ENCODE measurements around the gene DDX56. TPM values are rescaled to one million over a fixed set of nuclear protein-coding genes. Genes with fewer than 3 reads are reported as not detected.
A peak's percentile ranks its signal among the peaks of the same experiment; 100 is the strongest.

Gene DDX56
- total RNA-seq, 1 experiment from 2014 or later = 83.1 TPM

DNA sequence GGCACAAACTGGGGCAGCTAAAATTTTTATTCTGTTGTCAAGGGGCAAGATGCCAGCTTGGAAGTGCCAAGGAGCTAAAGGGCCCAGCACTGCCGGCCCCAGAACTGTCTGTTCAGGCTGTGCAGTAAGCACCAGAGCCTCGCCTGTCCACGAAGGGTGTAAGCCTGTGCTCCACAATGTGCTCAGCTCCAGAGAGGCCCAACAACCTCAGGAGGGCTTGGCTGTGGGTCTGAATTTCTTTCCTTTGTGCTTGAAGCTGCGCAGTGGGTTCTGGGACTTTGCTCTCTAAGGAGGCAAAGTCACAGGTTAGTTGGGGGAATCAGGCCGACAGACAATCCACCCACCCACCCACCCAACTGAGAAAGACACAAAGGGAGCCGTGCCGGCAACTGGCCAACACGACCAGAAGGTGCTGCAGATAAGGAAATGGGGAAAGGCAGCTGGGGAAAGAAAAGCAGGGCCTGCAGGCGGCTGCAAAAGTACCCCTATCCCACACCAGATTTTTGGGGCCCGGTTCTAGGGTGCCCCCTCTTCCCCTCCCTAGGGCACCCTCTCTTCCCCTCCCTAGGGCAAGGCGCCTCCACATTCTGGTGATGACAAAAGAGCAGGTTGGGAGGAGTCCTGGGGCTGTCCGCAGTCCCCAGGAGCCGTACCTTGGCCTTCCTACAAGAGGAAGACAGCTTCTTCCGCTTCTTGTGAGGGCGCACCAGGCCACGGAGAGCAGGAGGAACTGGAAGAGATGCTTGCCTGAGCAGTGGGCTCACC, 7.7 kb downstream of the DDX56 start:
- Mint-ChIP-seq H3K27me3 (ENCODE audit: low read depth) (no peaks in the 10 kb centered on the region), H3K4me3 (no peak overlapping the region), H3K27ac (peak overlapping the region; percentile 55; the same call in 1 of the 2 replicates), H3K9me3 (no peaks in the 10 kb centered on the region), H3K4me1 (no peaks in the 10 kb centered on the region), H3K36me3 (peaks cover 56% of the 10 kb centered on the region)
- ATAC-seq (peak; percentile 49), DNase-seq (ENCODE audit: low spot score) (no peak)
- CTCF ChIA-PET = interaction anchor here (0.6 to 2.8 kb wide), 39 partner anchors 8 to 523 kb away, joined by 3 to 33 read pairs (median 4); partner anchors contain the start of genes DDX56, NACAD, OGDH and TMED4
- POLR2A ChIA-PET = interaction anchor here (0.9 to 1.0 kb wide), 2 partner anchors 8 to 351 kb away, joined by 3 to 4 read pairs; partner anchors contain the start of gene DDX56
- TF ChIP-seq, protein P1, sequence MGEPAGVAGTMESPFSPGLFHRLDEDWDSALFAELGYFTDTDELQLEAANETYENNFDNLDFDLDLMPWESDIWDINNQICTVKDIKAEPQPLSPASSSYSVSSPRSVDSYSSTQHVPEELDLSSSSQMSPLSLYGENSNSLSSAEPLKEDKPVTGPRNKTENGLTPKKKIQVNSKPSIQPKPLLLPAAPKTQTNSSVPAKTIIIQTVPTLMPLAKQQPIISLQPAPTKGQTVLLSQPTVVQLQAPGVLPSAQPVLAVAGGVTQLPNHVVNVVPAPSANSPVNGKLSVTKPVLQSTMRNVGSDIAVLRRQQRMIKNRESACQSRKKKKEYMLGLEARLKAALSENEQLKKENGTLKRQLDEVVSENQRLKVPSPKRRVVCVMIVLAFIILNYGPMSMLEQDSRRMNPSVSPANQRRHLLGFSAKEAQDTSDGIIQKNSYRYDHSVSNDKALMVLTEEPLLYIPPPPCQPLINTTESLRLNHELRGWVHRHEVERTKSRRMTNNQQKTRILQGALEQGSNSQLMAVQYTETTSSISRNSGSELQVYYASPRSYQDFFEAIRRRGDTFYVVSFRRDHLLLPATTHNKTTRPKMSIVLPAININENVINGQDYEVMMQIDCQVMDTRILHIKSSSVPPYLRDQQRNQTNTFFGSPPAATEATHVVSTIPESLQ (CRISPR knock-in tag; IDR thresholded peaks at IDR 0.05) = no peak
- TF ChIP-seq NFE2L1 (CRISPR knock-in tag; IDR thresholded peaks at IDR 0.05) = no peak
- no peak for TF ChIP-seq JAZF1 (CRISPR knock-in tag; IDR thresholded peaks at IDR 0.05)
- TF ChIP-seq NR2C2 (CRISPR knock-in tag; IDR thresholded peaks at IDR 0.05) = no peak
- TF ChIP-seq TP53 (CRISPR knock-in tag; IDR thresholded peaks at IDR 0.05) = no peak
- TF ChIP-seq IRF2 (CRISPR knock-in tag; IDR thresholded peaks at IDR 0.05; ENCODE audit: borderline replicate concordance, low read depth) = no peak
- TF ChIP-seq ZNF121 (CRISPR knock-in tag; IDR thresholded peaks at IDR 0.05) = no peak
- TF ChIP-seq, protein P2, sequence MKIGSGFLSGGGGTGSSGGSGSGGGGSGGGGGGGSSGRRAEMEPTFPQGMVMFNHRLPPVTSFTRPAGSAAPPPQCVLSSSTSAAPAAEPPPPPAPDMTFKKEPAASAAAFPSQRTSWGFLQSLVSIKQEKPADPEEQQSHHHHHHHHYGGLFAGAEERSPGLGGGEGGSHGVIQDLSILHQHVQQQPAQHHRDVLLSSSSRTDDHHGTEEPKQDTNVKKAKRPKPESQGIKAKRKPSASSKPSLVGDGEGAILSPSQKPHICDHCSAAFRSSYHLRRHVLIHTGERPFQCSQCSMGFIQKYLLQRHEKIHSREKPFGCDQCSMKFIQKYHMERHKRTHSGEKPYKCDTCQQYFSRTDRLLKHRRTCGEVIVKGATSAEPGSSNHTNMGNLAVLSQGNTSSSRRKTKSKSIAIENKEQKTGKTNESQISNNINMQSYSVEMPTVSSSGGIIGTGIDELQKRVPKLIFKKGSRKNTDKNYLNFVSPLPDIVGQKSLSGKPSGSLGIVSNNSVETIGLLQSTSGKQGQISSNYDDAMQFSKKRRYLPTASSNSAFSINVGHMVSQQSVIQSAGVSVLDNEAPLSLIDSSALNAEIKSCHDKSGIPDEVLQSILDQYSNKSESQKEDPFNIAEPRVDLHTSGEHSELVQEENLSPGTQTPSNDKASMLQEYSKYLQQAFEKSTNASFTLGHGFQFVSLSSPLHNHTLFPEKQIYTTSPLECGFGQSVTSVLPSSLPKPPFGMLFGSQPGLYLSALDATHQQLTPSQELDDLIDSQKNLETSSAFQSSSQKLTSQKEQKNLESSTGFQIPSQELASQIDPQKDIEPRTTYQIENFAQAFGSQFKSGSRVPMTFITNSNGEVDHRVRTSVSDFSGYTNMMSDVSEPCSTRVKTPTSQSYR (CRISPR knock-in tag; IDR thresholded peaks at IDR 0.05) = no peak

DNA sequence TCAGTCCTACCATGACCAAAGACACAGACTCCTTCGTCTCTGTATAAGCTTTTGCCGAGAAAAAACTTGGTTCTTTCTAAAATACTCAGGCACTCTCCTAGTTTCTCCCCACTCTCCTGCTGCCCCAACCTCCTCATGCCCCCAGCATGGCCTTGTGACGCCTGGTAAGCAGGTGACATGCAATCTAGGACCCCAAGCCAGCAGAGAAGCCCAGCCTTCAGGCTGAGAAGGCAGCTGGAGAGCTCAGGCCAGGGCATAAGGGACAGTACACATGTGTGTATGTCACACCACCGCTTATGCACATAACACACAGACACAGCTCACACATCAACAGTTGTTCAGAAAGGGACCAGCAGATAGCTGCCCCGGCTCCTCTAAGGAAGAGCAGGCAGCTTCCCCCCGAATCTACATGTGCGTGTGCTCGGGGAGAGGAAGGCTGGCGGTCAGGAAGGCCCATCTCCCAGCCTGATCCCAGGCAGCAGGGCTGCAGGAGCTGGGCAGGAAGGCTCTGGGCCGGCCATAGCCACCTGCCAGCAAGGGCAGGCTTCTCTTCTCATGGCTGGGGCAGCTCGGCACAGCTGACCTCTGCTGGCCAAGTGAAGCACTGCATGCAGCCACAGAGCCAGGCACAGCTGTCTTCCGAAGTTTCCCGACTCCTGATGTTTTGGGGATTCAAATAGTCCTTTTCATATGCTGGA, 8.5 kb downstream of the DDX56 start:
- CTCF ChIA-PET = interaction anchor here (0.6 to 2.8 kb wide), 43 partner anchors 9 to 524 kb away, joined by 3 to 33 read pairs (median 4); partner anchors contain the start of genes DDX56, NACAD, OGDH and TMED4
- DNase-seq (ENCODE audit: low spot score) (peak; percentile 80), ATAC-seq (peak; percentile 87)
- peak overlapping the region; percentile 64; the same call in 1 of the 2 replicates for H3K27ac Mint-ChIP-seq
- no peaks in the 10 kb centered on the region for H3K4me1 Mint-ChIP-seq
- peaks cover 48% of the 10 kb centered on the region for H3K36me3 Mint-ChIP-seq
- H3K9me3 Mint-ChIP-seq = no peaks in the 10 kb centered on the region
- no peak overlapping the region for H3K4me3 Mint-ChIP-seq
- no peak for TF ChIP-seq SMAD4 (CRISPR knock-in tag; IDR thresholded peaks at IDR 0.05)
- peak; percentile 19; the same call in 1 of the 2 replicates for TF ChIP-seq GABPB1 (CRISPR knock-in tag; IDR thresholded peaks at IDR 0.05)
- TF ChIP-seq, protein P3, sequence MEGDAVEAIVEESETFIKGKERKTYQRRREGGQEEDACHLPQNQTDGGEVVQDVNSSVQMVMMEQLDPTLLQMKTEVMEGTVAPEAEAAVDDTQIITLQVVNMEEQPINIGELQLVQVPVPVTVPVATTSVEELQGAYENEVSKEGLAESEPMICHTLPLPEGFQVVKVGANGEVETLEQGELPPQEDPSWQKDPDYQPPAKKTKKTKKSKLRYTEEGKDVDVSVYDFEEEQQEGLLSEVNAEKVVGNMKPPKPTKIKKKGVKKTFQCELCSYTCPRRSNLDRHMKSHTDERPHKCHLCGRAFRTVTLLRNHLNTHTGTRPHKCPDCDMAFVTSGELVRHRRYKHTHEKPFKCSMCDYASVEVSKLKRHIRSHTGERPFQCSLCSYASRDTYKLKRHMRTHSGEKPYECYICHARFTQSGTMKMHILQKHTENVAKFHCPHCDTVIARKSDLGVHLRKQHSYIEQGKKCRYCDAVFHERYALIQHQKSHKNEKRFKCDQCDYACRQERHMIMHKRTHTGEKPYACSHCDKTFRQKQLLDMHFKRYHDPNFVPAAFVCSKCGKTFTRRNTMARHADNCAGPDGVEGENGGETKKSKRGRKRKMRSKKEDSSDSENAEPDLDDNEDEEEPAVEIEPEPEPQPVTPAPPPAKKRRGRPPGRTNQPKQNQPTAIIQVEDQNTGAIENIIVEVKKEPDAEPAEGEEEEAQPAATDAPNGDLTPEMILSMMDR (IDR thresholded peaks at IDR 0.05) = peak; percentile 95
- POLR2A ChIA-PET = interaction anchor here (0.9 to 1.0 kb wide), 2 partner anchors 9 to 351 kb away, joined by 3 to 4 read pairs; partner anchors contain the start of gene DDX56
- H3K27me3 Mint-ChIP-seq (ENCODE audit: low read depth) = no peaks in the 10 kb centered on the region

DNA sequence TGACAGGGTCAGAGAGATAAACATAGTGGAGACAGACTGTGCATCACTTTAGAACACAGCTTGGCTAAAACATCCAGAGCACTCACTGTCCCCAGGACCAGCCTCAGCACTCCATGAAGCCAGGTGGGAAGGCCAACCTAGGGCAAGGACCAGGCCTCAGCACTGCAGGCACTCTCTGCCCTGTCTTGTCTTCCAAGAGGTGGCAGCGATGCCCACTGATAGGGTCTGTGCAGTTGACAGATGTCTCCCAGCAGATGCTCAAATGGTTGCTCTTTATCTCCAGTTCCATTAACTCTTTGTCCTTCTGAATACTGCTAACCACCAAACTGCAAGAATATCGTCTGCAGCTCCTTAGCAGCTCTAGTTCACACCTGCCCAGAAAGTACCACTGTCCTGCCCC, 9.1 kb downstream of the DDX56 start:
- ATAC-seq (no peak), DNase-seq (ENCODE audit: low spot score) (no peak)
- Mint-ChIP-seq H3K36me3 (peaks cover 43% of the 10 kb centered on the region), H3K9me3 (no peaks in the 10 kb centered on the region), H3K27ac (no peak overlapping the region), H3K4me3 (no peak overlapping the region), H3K4me1 (no peaks in the 10 kb centered on the region), H3K27me3 (ENCODE audit: low read depth) (no peaks in the 10 kb centered on the region)
- ChIA-PET POLR2A (no interaction called here), CTCF (interaction anchor here (0.8 to 2.8 kb wide), 21 partner anchors 9 to 524 kb away, joined by 3 to 33 read pairs (median 5); partner anchors contain the start of genes DDX56, NACAD, OGDH and TMED4)
- no peak for TF ChIP-seq ETV6 (CRISPR knock-in tag; IDR thresholded peaks at IDR 0.05)
- no peak for TF ChIP-seq SP1 (CRISPR knock-in tag; conservative IDR thresholded peaks at IDR 0.05)
- no peak for TF ChIP-seq TP53 (CRISPR knock-in tag; IDR thresholded peaks at IDR 0.05)
- TF ChIP-seq, protein P4, sequence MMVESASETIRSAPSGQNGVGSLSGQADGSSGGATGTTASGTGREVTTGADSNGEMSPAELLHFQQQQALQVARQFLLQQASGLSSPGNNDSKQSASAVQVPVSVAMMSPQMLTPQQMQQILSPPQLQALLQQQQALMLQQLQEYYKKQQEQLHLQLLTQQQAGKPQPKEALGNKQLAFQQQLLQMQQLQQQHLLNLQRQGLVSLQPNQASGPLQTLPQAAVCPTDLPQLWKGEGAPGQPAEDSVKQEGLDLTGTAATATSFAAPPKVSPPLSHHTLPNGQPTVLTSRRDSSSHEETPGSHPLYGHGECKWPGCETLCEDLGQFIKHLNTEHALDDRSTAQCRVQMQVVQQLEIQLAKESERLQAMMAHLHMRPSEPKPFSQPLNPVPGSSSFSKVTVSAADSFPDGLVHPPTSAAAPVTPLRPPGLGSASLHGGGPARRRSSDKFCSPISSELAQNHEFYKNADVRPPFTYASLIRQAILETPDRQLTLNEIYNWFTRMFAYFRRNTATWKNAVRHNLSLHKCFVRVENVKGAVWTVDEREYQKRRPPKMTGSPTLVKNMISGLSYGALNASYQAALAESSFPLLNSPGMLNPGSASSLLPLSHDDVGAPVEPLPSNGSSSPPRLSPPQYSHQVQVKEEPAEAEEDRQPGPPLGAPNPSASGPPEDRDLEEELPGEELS (CRISPR knock-in tag; IDR thresholded peaks at IDR 0.05) = no peak
- no peak for TF ChIP-seq ATF1 (CRISPR knock-in tag; IDR thresholded peaks at IDR 0.05)
- TF ChIP-seq, protein P5, sequence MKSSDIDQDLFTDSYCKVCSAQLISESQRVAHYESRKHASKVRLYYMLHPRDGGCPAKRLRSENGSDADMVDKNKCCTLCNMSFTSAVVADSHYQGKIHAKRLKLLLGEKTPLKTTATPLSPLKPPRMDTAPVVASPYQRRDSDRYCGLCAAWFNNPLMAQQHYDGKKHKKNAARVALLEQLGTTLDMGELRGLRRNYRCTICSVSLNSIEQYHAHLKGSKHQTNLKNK (CRISPR knock-in tag; IDR thresholded peaks at IDR 0.05) = no peak
- TF ChIP-seq, protein P6, sequence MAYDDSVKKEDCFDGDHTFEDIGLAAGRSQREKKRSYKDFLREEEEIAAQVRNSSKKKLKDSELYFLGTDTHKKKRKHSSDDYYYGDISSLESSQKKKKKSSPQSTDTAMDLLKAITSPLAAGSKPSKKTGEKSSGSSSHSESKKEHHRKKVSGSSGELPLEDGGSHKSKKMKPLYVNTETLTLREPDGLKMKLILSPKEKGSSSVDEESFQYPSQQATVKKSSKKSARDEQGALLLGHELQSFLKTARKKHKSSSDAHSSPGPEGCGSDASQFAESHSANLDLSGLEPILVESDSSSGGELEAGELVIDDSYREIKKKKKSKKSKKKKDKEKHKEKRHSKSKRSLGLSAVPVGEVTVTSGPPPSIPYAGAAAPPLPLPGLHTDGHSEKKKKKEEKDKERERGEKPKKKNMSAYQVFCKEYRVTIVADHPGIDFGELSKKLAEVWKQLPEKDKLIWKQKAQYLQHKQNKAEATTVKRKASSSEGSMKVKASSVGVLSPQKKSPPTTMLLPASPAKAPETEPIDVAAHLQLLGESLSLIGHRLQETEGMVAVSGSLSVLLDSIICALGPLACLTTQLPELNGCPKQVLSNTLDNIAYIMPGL (CRISPR knock-in tag; IDR thresholded peaks at IDR 0.05) = no peak
- no peak for TF ChIP-seq ZNF423 (CRISPR knock-in tag; IDR thresholded peaks at IDR 0.05)

All from WTC11 (cell line).